ENCODE measurements around the gene PALLD.

The PALLD gene

DNA sequence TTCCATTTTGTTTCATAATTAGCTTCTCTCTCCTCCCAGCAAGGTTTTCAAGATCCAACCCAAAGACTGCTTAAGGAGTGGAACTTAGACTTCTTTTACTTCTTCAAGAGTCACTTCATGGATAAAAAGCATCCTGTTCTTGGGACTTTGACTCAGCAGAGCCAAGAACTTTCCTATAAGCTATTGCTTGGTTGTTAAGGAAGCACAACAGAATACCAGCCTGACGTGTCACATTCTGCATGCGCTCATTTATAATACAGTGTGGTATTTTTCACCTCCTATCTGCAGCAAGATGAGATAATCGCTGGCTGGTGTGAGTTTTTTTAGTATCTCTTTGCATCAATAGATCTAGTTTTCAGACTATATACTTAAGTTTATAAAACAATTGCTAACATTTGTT, 152.1 kb downstream of the PALLD start:
- DNase-seq: no peak

DNA sequence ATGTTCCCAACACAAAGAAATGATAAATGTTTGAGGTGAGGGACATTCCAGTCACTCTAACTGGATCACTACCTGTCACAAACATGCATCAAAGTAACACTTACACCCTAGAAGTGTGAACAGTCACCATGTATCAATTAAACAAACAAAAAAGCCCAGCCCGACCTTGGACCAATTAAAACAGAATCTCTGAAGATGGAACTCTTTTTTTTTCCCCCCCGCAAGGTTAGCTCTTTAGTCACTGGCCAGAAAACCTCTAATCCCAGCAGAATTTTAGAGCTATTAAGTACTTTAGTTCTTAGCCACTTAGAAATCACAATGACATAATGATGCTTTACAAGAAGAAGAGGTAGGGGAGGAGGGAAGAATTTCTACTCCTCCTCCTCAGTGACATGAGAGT, 154.5 kb downstream of the PALLD start:
- peak; percentile 17 to 20 for DNase-seq

DNA sequence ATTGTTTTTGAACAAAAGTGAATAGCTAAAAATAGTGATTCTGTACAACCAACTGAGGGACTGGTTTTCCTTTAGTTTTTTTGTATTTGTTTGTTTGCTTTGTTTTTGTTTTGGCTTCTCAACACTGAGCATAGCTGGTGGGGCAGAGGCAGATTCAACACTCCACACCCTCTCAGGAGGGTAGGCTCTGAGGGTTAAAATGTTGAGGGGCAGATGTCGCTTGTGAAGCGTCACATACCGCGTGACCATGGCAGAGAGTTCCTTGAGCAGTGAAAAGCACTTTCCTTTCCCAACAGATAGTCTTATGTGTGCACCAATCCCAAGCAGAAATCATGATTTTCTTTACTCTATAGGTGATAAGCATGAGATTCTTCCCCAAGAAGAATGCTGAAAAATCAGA, 155.0 kb downstream of the PALLD start:
- DNase-seq: peak in 1 of 2 experiments; percentile 27

DNA sequence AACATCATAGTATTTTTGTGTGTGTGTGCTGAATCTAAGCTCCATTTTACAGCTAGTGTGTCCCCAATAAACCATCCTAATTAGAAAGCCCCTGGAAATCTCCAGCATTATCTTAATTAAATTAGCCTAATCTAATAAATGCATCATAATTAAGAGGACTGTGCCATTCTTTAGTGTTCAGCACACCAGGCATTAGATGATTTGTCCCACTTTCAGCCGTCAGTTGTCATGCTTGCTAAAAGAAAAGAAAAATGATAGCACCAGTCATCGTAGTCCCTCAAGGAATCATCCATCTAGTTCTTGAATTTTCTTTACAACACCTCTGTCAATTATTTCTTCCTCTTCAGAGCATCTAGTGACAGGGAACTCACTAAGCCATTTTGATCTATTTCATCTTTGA, 155.9 kb downstream of the PALLD start:
- no peak for DNase-seq

DNA sequence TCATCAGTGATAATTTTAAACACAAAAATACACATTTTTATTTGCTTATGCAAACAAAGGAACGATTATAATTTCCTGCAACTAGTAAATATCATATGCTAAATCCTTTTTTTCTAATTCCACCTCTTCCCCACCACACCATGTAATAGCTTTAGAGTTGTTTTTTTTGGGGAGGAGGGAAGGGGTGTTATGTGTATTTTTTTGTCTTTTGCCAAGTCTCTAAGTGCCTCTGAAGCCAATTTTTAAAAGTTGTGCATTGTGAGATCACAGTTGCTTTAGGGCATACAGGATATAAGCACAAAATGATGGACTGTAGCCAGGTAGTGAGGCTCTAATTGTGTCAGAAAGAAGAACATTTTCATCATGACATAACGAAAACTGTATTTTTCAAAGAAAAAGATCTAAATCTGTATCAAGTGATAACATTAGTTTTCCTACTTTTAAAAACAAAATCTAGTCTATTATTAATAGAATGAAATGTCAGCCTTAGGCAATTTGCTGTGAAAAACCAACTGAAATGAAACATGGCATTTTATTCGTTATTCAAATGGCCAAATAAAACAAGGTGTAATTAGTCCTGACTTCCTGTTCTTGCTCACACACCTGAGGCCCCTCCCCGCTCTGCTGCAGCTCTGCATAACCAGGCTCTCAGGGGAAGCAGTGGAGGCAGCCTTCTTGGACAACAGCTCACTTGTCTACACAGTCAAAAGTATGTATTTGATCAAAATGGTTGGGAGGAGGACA, 157.4 kb downstream of the PALLD start:
- DNase-seq: no peak

DNA sequence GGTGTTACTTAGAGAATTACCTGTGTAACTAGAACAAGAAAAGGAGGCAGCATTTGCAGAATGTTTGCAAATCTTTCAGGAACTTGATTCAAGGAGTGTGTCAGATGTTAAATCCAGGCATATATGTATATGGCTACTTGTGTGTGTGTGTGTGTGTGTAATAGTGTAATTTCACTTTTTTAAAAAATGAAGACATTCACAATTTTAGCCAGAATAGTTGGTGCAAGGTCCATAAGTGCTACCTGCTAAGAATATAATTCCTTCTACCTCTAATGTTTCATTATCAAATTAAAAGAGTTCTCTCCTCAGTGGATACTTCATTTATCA, 158.0 kb downstream of the PALLD start:
- no peak for DNase-seq

DNA sequence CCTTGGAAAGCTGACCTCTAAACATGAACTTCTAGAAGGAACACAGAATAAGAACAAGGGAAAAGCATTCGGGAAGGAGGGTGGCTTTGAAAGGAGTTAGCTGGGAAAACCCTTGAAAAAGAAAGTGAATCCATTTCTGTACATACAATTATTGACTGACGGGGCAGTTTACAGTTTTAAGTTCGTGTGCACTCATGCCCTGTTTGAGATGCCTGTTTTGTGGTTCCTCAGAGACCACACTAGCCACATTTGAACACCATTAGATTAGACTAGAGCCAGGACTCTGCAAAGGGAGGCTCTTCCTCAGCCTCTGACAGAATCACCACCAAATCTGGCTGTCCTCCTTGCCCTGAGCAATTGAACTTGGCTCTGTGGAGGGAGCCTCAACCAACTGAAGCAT, 158.3 kb downstream of the PALLD start:
- no peak for DNase-seq

DNA sequence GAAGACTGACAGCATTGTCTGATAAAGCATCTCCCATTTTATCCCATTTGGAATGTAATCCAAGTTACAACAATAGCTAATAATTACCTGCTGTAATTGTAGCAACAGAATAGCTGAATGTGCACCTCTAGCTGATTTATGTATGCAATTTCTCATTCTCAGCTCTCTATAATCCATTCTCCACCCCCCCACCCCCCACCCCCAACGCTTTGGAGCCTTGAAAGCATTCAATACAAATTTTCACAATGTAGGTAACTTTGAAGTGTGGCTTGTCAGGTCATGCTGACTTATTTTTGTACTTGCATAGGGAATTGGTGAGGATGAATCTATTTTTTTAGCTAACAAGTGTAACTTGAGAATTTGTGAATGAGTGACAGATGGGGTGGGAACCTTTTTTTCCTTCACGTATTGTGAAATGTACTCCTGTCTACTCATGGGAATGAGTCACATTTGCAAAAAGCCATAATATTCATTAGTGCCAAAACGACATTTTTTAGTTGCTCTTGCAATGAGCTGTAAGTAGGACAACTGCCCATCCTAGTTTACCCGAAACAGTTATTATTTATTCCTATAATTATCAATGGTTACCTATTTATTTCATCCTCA, 159.3 kb downstream of the PALLD start:
- peak in 1 of 2 experiments; percentile 5 for DNase-seq

DNA sequence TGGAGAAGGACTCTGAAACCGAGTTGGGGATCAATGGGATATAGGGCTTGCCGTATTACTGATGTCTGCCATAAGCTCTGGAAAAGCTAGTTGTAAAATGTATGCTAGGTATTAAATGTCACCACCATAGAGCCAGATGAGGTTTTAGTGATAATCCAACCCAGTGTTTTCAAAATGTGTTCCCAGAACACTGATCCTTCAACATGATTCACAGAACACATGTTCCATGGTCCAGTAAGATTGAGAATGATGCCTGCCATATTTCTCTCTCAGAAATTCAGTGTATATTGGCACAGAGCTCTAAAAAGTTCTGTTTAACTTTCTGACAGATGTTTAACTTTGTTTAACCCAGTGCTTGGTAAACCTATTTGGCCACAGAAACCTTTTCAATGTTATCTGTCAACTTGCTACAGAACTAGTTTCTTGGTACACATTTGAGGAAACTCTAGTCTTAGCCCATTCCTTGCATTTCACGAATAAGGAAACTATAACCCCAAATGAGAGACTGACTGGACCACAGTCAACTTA, 160.2 kb downstream of the PALLD start:
- peak in 1 of 2 experiments; percentile 13 for DNase-seq

DNA sequence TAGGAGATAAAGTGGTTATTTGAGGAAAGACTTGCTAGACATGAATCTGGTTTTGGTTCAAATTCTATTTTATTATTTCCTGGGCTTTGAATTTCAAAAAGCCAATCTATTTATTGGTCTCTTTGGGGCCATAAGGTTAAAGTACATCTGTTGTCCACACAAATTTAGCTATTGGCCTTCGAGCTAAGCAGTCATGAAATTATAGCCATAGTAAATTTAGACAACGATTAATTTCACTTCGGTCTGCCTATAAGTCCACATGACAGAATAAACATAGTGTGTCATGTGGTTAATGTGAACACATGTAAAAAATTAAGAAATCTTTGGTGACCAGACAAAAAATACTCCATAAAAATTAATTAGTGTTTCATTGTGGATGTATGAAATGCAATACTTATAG, 161.9 kb downstream of the PALLD start:
- no peak for DNase-seq

DNA sequence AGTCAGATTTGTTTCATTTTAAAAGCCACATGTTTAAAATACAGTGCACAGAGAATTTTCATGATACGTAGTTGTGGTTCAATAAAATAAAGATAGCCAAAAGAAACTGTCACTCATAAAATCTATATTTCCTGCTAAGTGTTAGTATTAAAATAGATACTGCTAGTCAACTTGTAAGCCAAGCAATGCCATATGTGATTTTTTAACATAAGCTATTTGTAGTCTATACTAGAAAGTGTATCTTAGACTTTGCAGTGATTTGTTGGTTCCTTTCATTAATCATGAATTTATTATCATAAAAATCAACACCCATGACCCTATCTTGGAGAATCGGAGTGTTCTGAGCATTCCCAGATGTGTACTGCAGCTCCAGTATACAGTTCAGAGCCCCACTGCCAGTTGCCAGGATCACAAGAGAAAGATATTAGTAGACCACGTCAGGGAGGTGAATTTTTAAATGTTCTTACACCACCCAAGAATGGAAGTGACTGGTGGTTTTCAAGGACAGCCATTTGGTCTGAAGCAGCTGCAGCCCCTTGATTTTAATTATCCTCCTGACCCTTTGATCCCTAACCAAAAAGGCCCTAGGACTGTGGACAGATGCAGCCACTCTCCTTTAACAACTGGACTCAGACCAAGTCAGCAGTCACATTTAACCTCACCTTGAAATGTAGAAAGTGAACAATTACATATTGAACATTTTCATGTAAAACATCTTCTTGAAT, 163.1 kb downstream of the PALLD start:
- DNase-seq: no peak

DNA sequence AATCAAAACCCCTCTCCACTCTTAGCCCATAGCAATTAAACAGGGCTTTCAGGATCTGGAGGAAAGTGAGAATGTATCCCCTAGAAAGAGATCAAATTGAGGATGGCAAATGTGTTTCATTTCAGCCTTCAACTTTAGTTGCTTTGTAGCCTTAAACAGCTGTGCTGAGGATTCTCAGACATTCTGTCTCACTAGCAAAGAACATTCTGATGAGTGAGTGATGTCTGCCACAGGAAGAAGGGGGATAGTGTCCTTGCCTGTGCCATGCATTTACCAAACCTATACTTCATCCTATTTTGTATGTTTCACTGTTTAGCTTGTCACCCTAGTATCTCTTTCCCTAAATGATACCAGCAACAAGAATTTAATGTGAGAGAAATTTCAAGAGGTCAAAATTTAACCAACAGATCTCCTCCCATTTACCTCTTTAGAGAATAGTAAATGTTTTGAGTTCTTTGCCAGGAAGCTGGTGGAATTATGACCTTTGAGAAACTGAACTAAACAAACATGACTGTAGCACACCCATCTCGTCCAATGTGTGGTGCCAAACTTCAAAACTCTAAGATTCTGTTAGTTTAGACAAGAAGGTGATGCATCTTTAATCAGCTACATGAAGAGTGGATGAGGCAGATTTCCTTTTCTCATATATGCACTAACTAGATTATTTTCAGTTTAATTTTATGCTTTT, 165.6 kb downstream of the PALLD start:
- DNase-seq: no peak

DNA sequence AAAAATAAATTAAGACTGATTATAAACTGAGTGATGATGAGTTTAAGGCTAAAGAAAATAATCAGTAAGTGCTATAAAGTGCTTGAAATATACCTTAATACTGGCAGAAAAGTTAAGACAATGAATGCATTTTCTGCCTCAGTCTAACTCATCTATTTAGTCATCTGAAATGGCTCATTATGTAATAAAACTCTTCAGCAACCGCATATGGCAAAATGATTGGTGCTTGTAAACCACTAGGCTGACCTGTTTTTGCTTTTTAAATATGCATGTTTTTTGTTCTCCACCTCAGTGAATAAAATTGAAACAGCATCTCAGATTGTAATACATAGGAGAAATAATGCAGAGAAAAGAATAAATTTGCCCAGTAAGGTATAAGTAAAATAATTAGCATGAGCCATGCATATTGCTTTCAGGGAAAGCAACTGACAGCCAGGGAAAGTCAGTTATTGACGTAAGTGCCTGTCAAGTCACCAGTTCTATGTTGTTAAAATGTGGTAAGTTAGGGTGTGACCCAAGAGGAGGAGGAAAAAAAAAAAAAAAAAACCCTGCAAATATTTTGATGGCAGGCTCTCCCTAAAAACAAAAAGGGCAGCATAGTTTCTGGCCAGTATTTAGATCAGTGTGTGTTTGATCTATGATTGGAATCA, 167.5 kb downstream of the PALLD start:
- DNase-seq: no peak

DNA sequence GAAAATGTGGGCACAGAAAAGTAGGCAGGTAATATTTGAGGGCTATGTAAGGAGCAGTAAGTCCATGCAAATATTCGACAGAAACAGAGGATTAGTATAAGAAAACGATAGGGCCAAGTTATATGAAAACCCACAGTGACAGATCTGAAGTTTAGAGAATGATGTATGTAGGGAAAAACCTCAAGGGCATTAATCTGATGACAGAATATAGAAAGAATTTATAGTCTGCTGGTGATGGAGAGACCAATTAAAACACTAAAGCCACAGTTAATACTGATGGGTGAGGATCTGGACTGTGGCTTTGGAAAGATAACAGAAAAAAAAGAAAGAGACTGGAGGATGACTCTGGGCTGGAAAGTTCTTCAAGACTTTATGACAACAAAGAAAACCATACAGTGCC, 169.7 kb downstream of the PALLD start:
- no peak for DNase-seq

DNA sequence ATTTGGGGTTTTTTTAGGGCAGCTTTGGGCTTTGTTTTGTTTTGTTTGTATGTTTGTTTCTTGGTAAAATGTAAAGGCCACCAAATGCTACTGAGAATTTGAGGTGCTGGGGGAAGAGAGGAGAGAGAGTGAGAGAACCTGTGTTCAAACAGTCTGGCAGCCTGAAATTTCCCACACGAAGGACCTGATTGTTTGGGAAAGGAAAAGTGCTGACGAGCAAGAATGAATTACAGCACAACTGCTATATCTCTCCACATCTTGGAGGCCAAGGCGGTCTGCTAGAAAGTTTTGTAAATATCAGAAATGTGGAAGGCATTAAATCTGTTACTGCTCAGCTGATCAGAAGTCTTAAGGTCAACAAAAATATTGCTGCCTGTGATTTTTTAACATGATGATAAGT, 170.5 kb downstream of the PALLD start:
- DNase-seq: no peak

DNA sequence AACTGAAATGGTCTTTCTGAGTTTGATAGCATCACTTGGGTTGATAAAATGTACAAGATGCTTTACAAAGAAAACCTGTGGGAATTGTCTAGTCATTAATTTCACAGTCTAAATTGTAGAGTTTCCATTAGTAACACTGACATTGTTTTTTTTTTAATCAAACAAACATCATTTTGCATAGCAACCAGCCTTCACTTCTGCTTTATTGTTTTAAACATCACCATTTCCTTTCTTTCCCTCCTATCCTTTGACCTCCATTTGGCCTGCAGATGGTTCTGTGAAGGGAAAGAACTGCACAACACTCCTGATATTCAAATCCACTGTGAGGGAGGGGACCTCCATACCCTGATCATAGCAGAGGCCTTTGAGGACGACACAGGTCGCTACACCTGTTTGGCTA, 171.1 kb downstream of the PALLD start:
- no peak for DNase-seq

DNA sequence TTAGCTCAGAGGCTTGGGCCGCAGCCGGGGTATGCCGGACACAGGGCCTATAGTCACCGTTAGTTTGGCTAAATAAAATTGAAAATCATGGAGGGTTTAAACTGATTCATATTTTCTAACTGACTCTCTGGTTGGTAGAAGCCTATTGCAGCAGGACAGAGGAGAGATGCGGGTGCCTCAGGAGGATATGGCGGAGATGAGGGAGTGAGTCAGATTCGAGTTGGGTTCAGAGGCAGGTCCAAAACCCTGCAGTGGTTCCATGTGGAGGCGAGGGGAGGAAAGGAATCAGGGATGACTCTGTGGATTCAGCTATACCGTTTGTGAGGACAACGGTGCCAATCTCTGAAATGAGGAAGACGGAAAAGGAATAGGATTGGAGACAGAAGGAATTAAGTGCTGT, 176.6 kb downstream of the PALLD start:
- no peak for DNase-seq

DNA sequence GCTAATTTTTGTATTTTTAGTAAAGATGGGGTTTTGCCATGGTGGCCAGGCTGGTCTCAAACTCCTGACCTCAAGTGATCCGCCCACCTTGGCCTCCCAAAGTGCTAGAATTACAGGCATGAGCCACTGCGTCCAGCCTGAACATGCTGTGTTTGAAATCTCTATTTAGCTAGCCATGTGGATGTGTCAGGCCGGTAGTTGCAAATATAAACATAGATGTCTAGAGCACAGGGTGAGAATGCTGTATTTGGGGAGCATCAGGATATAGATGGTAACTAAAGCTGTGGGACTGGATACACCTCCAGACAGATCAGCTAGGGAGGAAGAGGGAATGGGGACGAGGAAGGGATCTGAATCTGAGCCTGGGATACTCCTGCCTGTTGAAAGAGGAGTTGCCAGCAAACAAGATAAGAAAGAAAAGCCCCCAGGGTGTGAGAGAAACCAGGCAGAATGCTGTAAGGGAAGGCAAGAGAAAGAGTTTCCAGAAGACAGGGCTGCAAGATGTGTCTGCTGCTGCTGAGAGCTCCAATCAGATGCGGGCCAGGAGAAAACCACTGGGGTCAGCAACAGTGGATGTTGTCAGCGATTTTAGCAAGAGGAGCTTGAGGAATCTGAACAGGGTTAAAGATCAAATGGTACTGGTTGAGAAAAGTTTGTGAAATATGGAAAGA, 177.4 kb downstream of the PALLD start:
- DNase-seq: no peak

DNA sequence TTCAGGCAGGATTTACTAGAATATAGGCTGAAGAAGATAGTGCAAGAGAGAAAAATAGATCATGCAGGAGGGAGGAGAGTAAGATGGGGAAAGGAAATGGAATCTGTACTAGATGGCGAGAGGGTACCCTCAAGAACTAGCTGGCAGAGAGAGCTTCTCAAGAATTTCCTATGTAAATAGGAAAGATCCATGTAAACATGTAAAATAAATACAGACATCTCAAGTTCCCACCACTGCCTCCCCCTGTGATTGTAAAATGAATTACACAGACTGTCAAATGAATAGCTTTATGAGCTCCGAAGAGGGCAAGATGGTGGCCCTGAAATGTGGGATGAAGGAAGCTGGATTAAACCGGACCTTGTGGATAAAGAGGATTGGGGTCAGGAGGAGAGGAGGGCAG, 178.0 kb downstream of the PALLD start:
- no peak for DNase-seq

DNA sequence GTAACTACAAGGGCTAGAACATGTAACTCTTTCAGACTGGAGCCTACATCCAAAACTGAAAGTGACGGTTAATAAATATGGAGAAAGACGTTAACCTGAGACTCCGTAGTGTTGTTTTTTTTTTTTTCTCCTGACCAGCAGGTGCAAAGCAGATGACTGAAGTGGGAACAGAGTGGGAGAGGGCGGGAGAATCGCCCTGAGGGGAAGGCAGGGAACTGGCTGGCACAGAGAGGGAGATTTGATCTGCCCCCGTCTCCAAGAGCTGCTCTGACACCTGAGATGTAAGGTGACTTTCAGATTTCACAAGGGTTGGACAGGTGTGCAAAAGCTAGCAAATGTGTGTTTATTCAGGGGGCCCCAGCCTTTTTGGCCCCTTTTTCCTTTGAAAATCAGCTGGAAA, 180.2 kb downstream of the PALLD start:
- no peak for DNase-seq

DNA sequence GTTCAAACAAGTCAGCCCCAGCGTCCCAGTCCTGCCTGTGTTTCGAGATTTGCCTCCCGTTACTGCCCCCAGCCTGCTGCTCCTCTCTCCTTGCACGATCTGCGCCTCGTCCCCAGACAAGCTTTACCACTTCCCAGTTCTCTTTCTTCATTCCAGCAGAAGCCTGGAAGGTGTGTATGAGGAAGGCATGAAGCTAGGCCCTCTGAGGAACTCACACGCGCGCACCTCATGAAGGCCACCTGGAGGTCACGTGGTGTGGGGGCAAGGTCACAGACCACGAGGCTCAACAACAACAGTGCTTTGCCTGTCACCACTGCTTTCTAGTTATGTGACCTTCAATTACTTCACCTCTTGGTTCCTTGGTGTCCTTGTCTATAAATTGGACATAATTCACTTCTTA, 181.0 kb downstream of the PALLD start:
- no peak for DNase-seq

DNA sequence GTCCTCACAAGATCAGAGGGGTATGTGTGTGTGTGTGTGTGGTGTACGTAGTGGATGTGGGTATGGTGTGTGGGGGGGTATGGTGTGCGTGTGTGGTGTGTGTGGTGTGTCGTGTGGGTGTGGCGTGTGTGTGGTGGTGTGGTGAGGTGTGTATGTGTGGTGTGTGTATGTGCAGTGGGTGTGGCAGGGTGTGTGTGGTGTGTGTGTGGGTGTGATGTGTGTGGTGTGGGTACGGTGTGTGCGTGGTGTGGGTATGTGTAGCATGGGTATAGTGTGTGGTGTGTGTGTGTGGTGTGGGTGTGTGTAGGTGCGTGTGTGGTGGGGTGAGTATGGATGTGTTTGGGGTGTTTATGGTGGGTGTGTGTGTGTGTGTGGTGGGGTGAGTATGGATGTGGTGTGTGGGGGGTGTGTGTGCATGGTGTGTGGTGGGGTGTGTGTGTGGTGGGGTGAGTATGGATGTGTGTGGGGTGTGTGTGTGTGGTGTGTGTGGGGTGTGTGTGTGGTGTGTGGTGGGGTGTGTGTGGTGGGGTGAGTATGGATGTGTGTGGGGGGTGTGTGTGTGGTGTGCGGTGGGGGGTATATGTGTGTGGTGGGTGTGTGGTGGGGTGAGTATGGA, 182.0 kb downstream of the PALLD start:
- no peak for DNase-seq

All from NCI-H524 (cell line).